Stimulated activated CD4-positive, alpha-beta T cell treated with anti-CD3 and anti-CD28 coated beads, Interleukin-1b, Interleukin-23, amount 100 ng/mL, for 1 hour (primary cell): ENCODE results near the gene ZNF598.
"Not testable (repeated sequence)": the region's sequence is repeated elsewhere in the genome, so short reads cannot be mapped to it uniquely, and the experiment has no call there.

ENCODE experiments used
- DNase-seq, 2 donors: peaks; one replicate each; pipeline ENCODE4 v3.0.0-alpha.2; 2020; ENCODE audit warnings: low read depth in 2 of 2

ZNF598 gene

DNA sequence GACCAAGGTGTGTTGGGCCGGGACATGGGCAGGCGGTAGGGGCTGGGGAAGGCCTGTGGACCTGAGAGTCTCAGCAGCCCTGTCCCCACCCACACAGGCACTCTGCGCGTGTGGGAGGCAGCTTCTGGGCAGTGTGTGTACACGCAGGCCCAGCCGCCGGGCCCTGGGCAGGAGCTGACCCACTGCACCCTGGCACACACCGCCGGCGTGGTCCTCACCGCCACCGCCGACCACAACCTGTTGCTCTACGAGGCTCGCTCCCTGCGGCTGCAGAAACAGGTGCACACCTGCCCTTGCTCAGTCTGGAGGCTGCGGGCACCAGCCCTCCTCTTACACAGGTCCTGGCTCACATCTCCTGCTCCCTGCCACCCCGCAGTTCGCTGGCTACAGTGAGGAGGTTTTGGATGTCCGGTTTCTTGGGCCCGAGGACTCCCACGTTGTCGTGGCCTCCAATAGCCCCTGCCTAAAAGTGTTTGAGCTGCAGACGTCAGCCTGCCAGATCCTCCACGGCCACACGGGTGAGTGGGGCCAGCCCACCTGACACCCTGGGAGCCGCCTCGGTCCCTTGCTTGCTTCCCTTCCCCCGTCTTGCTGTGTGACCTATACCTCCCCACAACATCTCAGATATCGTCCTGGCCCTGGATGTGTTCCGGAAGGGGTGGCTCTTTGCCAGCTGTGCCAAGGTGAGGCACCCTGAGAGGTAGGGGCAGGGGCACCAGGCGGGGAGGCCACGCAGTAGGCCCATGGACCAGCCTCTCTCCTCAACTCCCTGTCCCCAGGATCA, 34.0 kb downstream of the ZNF598 start:
- DNase-seq, result no peak

DNA sequence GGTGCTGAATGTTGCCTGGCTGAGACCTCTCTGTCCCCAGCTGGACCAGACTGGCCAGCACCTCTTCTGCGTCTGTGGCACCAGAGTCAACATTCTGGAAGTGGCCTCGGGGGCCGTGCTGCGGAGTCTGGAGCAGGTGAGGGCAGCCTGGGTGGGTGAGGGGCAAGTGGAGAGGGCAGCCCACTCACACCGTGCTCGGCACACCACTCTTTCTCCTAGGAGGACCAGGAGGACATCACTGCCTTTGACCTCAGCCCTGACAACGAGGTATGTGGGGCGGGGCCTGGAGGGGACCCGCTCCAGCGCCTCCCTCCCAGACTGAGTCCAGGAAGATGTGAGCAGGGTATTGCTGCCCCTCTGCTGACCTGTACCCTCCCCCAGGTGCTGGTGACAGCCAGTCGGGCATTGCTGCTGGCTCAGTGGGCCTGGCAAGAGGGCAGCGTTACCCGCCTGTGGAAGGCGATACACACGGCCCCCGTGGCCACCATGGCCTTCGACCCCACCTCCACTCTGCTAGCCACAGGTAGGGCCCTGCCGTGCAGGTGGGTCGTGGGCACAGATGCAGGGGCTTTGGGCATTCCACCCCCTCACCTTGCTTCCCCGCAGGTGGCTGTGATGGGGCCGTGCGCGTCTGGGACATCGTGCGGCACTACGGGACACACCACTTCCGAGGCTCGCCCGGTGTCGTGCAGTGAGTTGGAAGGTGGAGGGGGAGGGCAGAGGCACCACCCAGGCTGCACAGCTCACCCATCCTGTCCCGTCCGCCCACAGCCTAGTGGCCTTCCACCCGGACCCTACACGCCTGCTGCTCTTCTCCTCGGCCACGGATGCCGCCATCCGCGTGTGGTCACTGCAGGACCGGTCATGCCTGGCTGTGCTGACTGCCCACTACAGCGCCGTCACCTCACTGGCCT, 35.2 kb downstream of the ZNF598 start:
- DNase-seq, result no peak

DNA sequence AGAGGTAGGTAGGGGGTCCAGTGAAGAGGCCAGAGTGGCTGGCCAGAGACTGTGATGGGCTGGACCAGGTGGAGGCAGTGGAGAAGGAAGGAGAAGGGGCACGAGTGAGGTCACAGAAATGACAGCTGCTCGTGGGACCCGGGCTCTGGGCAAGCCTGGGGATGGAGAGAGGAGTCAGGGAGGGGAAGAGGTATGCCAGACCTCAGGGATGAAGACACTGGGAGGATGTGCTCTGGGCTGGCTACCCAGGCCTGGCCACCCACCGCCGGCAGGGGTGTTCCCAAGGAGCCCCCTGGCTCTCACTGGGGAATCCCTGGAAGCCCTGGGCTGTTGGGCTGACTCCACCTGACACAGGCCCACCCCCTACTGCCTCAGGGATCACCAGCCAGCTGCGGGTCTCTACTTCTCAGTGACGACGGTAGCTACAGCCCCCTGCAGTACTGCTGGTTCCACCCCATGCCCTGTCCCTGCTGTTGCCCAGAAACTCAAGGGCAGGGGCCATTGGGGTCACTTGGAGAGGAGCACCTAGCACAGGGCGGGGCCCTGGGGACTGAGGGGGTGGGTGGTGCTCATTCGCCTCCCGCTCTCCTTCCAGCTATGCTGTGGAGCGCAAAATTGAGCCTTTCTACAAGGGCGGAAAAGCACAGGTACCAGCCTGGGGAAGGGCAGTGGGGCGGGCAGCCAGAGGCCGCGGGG, 36.0 kb downstream of the ZNF598 start:
- no peak for DNase-seq

DNA sequence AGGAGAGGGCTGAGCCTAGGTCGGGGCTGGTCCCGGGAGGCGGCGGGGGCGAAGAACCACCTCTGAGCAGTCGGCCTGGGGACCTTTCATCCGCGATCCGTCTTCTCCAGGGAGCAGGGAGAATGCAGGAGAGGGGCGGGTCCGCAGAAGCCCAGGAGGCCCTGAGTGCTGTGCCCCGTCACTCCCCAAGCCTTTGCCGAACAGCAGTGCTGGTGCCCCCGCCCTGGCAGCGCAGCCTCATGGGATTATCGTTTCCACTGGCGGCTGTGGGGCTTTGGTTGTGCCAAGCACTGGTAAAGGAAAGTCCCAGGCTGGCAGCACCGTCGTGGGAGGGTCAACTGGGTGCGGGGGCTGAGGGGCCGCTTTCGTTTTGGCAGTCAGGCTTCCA, 37.1 kb downstream of the ZNF598 start:
- DNase-seq, result no peak

DNA sequence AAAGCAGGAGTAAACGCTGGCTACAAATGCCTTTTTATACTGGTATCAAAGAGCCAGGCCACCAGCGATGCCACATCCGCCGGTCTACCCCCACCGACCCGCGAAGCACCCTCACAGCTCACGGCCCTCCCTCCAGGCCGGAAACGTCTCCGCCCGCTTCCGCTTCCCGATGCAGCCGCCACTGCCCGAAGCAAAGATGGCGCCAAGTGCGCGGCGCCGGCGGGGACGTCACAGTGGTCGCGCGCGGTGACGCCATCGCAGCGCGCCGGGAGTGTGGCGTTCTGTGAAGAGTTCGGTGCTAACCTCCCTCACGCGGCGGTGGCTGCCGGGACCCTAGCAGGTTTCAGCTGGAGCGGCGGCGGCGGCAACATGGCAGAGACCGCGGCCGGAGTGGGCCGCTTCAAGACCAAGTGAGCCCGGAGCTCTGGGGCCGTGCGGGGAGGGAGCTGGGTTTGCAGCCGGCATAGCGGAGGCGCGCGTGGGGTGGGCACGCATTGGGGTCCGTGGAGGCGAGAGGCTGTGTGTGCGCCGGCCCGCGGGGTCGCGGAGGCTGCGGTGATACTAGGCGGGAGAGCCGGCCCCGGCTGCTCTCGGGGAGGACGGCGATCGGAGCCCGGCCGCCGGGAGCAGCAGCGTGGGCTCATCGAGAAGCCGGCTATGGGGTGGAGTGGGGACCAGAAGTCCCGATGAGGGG, 37.7 kb downstream of the ZNF598 start, which contains the start of gene TBL3:
Gene TBL3 (plus strand): TSS at position 258 of the 694 bp plus-strand sequence. CDS start 112 bp downstream, at position 370.
- DNase-seq, result peak; percentile 88 to 93

DNA sequence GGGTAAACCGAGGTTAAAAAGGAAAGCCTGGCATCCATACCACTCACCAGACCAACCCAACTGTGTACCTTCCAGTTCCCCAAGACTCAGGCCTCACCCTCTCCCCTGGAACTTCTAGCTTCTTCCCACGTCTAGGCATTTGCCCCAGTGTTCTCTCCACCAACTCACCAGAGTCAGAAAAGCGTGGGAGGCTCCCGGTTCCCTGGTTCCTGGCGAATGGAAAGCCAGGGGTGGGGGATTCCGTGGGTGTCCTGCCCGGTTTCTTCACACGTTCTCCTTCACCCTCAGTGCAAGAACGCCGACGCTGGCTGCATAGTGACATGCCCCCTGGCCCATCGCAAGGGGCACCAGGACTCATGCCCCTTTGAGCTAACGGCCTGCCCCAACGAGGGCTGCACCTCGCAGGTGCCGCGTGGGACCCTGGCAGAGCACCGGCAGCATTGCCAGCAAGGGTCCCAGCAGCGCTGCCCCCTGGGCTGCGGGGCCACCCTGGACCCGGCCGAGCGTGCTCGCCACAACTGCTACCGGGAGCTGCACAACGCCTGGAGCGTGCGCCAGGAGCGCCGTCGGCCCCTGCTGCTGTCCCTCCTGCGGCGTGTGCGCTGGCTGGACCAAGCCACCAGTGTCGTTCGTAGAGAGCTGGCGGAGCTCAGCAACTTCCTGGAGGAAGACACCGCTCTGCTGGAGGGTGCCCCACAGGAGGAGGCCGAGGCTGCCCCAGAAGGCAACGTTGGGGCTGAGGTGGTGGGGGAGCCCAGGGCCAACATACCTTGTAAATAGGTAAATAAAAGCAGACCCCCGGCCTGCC, 41.3 kb downstream of the ZNF598 start:
- no peak for DNase-seq

DNA sequence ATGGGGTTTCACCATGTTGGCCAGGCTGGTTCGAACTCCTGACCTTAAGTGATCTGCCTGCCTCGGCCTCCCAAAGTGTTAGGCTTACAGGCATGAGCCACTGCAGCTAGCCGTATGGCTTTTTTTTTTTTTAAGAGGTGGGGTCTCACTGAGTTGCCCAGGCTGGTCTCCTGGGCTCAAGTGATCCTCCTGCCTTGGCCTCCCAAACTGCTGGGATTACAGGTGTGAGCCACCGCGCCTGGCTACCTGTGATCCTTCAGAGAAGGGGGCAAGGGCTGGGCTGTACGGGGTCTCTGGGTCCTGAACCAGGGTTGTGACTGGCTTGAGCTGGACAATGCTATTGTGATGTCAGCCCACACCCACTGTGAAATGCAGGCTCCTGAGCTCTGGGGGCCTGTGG, 43.2 kb downstream of the ZNF598 start, which contains the start of gene RNF151:
Gene RNF151 (plus strand): TSS at position 397 of the 400 bp plus-strand sequence. CDS start 26 bp downstream, outside the sequence.
- DNase-seq, result no peak

DNA sequence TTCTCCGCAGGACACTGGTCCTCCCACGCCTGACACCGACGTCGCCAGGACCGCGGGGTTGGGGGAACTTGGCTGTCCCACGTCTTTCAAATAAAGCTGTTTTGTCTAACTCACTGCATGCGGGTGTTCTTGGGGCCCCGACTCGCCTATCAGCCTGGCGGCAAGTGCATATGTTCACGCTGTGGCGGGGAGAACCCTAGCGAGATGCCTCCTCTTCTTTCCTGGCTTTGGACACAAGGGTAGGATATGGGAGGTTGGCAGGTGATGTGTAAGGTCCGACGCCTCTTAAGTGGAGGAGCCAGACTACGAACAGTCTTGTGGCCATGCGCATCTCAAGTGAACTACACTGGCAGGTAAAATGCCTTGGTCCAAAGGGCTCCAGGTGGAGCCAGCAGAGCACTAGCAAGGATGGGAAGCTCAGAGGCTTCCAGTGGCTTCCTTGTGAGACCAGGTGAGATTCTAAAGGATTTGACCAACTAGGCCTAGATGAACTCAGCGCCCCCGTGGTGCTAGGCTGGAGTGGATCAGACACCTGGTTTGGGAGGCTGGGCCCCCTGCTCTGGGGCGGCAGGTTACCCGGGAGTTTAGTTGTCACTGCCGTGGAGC, 44.1 kb downstream of the ZNF598 start:
- DNase-seq, result no peak

DNA sequence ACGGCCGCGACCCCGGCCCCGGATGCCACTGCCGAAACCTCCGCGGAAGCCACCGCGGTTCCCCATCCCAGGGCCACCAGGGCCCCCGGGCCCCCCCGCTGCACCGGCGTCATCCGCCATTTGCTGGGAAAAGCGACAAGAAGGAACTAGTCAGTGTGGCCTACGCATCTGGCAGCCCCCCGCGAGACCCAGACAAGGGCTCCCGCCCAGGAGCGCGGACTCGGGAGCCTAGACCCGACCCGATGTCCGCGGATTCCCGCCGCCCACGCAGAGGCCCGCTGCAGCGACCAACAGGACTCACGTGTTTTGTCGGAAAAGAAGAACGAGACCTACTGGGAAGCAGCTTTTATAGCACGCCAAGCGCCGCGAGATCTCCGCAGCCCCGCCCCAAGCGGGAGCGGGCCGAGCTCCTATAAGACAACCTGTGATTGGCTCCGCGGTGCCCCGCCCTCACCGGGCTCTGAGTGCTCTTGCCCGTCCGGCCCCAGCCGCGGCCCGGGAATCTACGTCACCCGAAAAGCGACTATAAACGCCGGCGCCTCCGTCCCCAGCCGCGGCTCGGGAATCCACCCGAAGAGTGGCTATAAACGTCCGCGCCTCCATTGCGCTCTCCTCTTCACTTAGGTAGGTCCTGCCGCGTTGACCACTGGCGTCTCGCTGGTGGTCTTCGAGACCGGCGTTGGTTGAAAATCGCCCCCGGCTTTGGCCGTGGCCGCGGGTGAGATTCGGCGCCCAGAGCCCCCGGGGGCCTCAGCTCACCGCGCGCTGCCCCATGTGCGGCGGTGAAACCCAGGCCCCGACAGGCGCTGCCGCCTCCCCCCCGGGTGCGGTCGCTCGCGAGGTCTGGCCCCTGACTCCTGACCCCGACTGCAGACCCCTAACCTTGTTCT, 44.9 kb downstream of the ZNF598 start, which contains the start of gene RPS2:
Gene RPS2 (minus strand): TSS at position 321 of the 890 bp plus-strand sequence. CDS start 201 bp downstream, at position 120.
- peak; percentile 92 to 99 for DNase-seq

DNA sequence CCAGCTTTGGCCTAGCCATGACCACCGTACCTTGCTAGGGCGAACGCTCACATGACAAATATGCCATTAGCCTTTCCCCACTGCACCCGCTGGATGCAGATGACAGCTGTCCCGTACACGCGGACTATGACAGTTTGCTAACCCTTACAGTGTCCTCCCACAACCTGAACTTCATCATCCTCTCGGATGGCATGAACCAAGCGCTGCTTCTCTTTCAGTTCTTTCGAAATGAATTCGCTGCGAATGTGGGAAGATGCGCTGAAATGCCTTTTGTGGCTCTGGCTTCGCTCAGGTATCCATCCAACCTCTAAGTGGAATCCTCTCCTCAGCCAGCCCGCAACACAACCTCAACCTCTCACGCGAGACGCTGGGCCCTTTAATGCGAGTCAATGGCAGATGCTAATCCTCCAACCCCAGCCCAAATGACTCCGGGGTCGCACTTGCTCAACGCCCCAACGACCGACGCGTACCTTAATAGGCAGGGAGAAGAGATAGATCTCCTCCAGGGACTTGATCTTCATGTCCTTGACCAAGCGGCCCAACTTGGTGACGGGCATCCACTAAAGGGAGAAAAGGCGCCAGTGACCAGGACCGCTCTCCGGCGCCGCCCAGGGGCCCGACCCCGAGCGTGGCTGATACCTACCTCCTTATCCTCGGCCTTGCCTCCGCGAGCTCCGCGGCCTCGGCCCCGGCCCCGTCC, 45.7 kb downstream of the ZNF598 start:
- no peak for DNase-seq

DNA sequence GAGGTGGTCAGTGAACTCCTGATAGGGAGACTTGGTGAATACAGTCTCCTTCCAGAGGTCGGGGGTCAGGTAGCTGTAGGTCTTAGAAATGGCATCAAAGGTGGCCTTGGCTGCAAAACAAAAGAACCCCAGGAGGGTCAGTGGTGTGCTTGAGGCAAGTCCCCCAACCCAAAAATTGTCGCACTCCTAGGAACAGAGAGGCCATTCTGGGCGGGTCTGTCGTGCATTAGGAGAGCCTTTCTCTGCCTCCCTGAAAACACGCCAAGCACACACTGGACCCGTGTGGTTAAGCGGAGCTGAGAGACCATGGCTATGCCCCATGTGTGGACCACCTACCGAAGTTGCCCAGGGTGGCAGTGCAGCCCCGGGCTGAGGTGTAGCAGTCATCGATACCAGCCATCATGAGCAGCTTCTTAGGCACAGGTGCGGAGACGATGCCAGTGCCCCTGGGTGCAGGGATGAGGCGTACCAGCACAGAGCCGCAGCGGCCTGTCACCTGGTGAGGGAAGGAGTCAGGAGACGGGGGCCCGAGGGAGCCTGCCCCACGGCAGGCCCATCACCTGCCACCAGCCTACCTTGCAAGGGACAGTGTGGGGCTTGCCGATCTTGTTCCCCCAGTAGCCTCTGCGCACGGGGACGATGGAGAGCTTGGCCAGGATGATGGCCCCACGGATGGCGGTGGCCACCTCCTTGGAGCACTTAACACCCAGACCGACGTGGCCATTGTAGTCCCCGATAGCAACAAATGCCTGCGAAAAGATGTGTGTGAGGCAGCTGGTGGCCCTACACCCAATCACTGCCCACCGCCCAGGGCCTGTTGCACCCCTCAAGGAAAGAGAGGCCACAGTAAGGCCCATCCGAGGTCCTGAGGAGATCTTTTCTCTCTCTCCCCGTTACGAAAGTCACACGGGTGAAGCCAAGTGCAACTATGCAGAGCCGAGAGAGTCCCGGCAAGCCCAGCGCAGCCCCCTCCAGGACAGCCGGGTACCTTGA, 47.2 kb downstream of the ZNF598 start:
- DNase-seq, result not testable (repeated sequence)

DNA sequence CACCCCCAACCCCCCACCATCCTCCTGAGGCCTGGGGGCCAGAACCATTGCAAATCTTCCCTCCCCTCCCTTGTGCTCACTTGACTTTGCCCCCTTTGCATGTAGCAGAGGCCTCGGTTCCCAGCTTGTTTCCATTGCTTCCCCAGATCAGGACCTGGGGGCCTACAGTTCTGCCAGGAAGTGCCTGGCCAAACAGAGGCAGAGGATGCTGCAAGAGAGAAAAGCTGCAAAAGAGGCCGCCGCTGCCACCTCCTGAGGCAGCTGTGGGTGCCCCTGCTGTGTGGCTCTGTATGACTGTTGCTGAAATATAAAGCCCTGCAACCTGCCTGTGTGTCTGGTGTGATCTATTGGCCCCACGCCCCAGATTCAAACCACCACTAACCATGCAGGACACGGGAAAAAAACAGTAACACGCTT, 48.0 kb downstream of the ZNF598 start:
- DNase-seq, result no peak

DNA sequence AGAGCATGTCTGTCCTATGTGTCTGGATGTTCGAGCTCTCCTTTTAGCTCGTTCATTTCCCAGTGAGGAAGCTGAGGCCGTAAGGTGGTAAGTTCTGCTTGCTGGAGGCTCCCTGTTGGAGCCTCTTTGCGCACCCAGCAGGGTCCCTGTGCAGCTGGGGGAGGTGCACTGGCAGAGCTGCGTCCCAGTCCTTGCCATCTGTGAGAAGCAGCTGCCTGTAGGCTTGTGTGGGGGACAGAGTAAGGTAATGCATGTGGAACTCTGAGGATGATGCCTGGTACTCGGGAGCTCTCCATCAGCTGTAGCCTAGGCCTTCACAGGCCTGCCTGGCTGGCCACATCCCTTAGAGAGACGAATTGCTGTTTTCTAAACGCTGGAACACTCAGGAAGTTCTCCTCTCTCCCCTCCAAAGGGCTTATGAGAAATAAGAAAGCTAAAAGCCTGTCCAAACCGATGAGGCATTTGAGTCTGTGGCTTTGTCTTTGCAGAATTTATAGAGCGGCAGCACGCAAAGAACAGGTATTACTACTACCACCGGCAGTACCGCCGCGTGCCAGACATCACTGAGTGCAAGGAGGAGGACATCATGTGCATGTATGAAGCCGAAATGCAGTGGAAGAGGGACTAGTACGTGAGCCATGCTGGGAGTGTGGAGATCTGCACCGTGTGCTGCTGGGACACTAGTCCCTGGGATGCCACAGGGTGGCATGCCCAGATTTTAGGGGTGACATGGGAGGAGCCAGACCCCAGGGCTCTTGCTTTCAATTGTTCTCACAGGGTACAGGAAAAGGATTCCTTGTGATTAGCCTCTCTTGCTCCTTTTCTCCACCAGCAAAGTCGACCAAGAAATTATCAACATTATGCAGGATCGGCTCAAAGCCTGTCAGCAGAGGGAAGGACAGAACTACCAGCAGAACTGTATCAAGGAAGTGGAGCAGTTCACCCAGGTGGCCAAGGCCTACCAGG, 48.7 kb downstream of the ZNF598 start:
- no peak for DNase-seq

DNA sequence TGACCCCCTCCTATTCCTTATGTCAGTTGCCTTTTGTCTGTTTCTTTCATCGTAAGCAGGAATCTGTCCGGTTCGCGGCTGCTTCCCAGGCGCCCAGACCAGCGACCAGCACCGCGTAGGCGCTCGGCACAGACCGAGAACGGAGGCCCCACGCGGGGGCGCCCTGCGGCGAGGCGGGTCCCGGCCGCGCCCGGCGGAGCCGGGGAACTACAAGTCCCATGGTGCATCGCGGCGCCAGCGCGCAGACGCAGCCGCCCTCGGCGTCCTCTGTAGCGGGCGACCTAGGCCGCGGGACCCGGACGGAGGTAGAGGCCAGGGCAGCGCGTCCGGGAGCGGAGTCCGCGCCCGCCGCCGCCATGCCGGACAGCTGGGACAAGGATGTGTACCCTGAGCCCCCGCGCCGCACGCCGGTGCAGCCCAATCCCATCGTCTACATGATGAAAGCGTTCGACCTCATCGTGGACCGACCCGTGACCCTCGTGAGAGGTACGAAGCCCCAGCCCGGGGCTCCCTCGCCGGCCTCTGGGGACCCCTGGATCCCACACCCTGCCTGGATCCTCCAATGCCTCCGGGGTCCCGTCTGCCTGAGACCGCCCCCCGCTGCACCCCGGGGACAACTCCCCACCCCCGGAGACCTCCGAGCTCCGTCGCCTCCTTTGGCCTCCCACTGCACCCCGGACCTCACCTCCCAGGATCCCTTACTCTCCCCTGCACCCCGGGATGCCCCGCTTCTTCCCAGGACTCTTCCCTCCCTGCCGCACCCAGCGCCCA, 50.2 kb downstream of the ZNF598 start, which contains the start of gene NDUFB10:
Gene NDUFB10 (plus strand): TSS at position 270 of the 771 bp plus-strand sequence. CDS start 87 bp downstream, at position 357.
- DNase-seq, result peak; percentile 73 to 89
